ENCODE data around the gene CELSR1.

GRCh38 chr22:46382524-46382923 is 154.9 kb downstream of the CELSR1 start:
- TF ChIP-seq CTCF (IDR thresholded peaks at IDR 0.05) (no peak), POLR2AphosphoS5 (IDR thresholded peaks at IDR 0.05) (no peak)
